HG03442 (cell line): ENCODE measurements around the gene CACNA1C.
A peak's percentile ranks its signal among the peaks of the same experiment; 100 is the strongest.

Experiments used
- ATAC-seq: cut with Tn5 transposase; IDR thresholded peaks from one replicate; pipeline ENCODE4 v1.9.1; 2021; ENCODE audit warnings: mild to moderate bottlenecking, moderate library complexity; ENCODE audit not compliant: unreplicated experiment

Gene CACNA1C

GRCh38 chr12:2376908-2377657 lies 324.3 kb downstream of the CACNA1C start:
- ATAC-seq: no peak

- peak; percentile 50 for ATAC-seq
Observed at GRCh38 chr12:2378835-2379330, 326.1 kb downstream of the CACNA1C start.

GRCh38 chr12:2380946-2381345 lies 328.2 kb downstream of the CACNA1C start:
- no peak for ATAC-seq

GRCh38 chr12:2382370-2383155 lies 329.8 kb downstream of the CACNA1C start:
- ATAC-seq: no peak

- no peak for ATAC-seq
Observed at GRCh38 chr12:2383325-2384028, 330.7 kb downstream of the CACNA1C start.

- ATAC-seq: no peak
Observed at GRCh38 chr12:2384029-2384386, 331.2 kb downstream of the CACNA1C start.

- no peak for ATAC-seq
Observed at GRCh38 chr12:2384533-2385351, 332.0 kb downstream of the CACNA1C start.

GRCh38 chr12:2385529-2385928 lies 332.7 kb downstream of the CACNA1C start:
- no peak for ATAC-seq

- ATAC-seq: no peak
Observed at GRCh38 chr12:2386566-2386965, 333.8 kb downstream of the CACNA1C start.

GRCh38 chr12:2387103-2387834 lies 334.5 kb downstream of the CACNA1C start:
- ATAC-seq: peak; percentile 59

GRCh38 chr12:2389079-2389790 lies 336.4 kb downstream of the CACNA1C start:
- ATAC-seq: no peak

- ATAC-seq: no peak
Observed at GRCh38 chr12:2390133-2390532, 337.3 kb downstream of the CACNA1C start.

GRCh38 chr12:2390850-2391390 lies 338.1 kb downstream of the CACNA1C start:
- ATAC-seq: no peak

- no peak for ATAC-seq
Observed at GRCh38 chr12:2391740-2392331, 339.0 kb downstream of the CACNA1C start.

GRCh38 chr12:2393016-2393415 lies 340.2 kb downstream of the CACNA1C start:
- no peak for ATAC-seq

- ATAC-seq: no peak
Observed at GRCh38 chr12:2393996-2394395, 341.2 kb downstream of the CACNA1C start.

GRCh38 chr12:2395354-2395977 lies 342.7 kb downstream of the CACNA1C start:
- ATAC-seq: no peak

- no peak for ATAC-seq
Observed at GRCh38 chr12:2396448-2396871, 343.7 kb downstream of the CACNA1C start.
